Midbrain (tissue), 1 donor: Measurements from ENCODE around the gene KL.
A peak's percentile ranks its signal among the peaks of the same experiment; 100 is the strongest.

ENCODE experiments used
- DNase-seq: peaks from one replicate; lab custom pipeline; 2025; lab: John Stamatoyannopoulos, UW

Gene KL

DNA sequence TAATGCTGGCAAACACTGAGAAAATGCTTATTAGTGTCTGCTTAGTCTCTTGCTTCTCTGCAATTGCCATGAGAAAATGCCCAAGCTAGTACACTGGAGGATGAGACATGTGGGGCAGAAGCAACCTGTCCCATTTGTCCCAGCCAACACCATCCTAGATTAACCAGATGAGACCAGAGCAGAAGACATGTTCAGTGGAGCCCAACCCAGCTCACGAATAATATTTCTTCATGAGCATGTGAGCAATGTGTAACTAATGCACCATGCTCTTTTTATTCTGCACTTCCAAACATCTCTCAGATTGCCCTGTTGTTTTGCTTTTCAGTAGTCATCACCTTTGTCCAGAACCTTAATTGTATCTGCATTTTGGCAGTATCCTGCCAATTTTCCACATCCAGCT is 21.4 kb downstream of the KL start:
- DNase-seq: no peak

DNA sequence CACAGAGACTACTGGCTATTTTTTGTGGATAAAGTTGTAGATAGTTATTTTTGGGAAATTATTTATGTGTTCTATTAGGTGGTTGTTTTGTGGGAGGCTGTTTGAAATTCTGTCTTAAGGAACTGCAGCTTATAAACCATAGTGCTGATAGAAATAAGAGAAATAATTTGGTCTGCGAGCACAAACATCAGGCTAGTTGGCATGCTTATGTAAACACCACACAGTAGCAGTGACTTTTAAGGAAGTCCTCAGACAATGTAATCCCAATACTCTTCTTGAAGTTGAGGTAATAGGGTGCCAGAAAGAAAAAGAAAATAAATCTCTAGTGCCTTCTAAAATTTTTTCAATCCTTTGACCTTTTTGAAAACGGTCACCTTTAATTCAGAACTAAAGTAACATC is 23.9 kb downstream of the KL start:
- no peak for DNase-seq

GRCh38 chr13:33045851-33046592 is 29.8 kb downstream of the KL start:
- DNase-seq: no peak

GRCh38 chr13:33050161-33050560 is 33.9 kb downstream of the KL start:
- DNase-seq: no peak

DNA sequence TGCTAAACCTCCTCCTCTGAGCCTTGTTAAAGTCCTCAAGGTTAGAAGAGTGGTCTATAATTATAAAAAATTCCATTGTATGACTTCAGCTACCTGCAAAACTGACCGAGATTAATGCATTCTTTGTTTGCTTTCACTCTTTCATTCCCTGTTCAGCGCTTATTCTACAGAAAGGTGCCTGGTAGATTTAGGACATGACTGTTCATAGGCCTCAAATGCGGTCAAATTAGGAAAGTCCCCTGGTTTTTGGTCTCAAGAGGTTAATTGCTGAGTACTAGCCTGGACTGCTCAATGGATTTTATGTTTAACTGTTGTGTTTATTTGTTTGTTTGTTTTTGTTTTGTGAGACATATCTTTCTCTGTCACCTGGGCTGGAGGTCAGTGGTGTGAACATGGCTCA is 35.4 kb downstream of the KL start:
- no peak for DNase-seq

DNA sequence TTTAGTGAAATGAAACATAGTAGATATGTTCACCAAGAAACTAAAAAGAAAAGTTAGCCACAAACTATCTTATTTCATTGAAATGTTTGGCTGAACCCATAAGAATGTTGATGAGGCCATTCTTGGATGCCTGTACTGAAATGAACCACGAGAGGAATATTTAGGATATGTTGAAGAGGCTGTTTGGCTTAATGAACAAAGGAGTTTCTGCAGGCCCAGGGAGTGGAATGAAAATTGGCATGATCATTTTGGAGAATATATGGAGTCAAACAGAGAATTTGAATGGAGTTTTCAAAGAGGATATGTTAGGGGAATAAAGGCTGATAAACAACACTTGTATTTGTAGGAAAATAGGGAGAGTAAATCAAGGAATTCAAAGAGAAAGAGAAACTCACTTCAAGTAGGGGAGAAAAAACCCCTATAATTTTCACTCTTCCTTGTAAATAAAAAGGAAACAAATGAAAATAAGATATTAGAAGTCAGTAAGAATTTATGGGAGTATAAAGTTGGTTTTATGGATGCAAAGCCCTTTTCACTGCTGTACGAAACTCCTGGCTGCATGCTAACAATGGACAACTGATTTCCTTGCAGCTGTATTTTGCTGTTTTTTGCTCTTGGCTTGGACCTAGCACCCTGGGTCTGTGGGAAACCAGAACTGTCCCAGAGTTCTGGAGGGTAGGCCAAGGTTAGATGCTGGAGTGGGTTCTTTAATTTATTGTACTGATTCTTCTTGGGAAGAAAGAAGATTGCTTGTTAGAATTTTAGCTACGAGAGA is 36.5 kb downstream of the KL start:
- DNase-seq: no peak

DNA sequence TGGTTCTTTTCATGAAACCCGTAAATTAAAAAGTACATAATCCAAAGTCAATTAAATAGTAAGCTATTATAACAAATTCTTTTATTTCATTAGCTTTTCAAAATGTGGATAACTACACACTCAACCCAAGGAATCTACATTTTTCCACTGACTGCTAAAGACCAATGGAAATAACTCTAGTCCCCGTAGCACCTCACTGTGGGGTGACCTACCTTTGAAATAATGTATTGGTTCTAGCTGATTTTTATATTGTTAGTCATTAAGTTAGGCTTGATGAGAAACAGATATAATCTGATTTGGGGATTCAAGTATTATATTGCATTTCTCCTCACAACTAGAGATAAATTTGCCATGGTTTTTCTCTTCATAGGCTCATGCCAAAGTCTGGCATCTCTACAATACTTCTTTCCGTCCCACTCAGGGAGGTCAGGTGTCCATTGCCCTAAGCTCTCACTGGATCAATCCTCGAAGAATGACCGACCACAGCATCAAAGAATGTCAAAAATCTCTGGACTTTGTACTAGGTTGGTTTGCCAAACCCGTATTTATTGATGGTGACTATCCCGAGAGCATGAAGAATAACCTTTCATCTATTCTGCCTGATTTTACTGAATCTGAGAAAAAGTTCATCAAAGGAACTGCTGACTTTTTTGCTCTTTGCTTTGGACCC is 37.3 kb downstream of the KL start:
- DNase-seq: no peak

GRCh38 chr13:33057019-33057780 is 41.0 kb downstream of the KL start:
- DNase-seq: no peak

GRCh38 chr13:33058776-33059327 is 42.6 kb downstream of the KL start:
- no peak for DNase-seq

- DNase-seq: no peak
Measured at GRCh38 chr13:33060815-33061214, 44.6 kb downstream of the KL start.

- DNase-seq: no peak
Measured at GRCh38 chr13:33066329-33066728, 50.1 kb downstream of the KL start.

- peak; percentile 31 for DNase-seq
Measured at GRCh38 chr13:33069365-33069764, 53.1 kb downstream of the KL start.

- no peak for DNase-seq
Measured at GRCh38 chr13:33070713-33071112, 54.5 kb downstream of the KL start.

- peak; percentile 62 for DNase-seq
Measured at GRCh38 chr13:33072282-33072681, 56.1 kb downstream of the KL start.

GRCh38 chr13:33072759-33073158 is 56.5 kb downstream of the KL start:
- DNase-seq: no peak

- no peak for DNase-seq
Measured at GRCh38 chr13:33073338-33073737, 57.1 kb downstream of the KL start.

GRCh38 chr13:33076001-33076992 is 60.1 kb downstream of the KL start:
- peak; percentile 23 for DNase-seq

GRCh38 chr13:33078263-33078662 is 62.0 kb downstream of the KL start:
- no peak for DNase-seq

- DNase-seq: no peak
Measured at GRCh38 chr13:33079960-33080359, 63.7 kb downstream of the KL start.

DNA sequence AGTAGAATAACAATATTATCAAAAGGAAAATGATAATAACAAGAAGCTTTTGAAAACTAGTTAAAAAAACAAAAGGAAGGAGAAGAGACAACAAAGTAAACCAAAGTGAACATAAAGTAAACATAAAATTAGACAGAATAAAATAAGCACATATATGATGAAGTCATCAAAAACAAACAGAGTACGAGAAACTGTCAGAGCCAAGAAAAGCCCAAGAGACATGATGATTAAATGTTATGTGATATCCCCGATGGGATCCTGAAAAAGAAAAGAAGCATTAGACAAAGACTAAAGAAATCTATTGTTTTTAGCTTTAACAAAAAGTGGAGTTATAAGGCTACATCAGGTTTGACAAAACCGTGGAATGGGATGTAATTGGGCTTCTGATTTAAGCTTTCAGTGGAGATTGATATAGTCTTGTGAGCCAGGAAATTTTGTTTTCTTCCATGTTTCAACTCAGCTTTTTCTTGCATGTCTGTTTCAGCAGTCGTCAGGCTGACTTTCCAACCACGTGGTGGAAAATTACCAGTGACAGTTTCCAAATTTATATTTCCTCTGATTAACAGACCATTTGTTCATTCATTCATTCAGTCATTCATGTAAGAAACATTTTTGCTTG is 64.9 kb downstream of the KL start:
- no peak for DNase-seq
